GM23338 (cell line): ENCODE data around the gene CMTR1. TPM values are rescaled to one million over a fixed set of nuclear protein-coding genes. Genes with fewer than 3 reads are reported as not detected.

Experiments
- ATAC-seq: fragments of 200-7000 bp; cut with Tn5 transposase; 3 replicates; pipeline ENCODE4 v1.9.1; 2020
- DNase-seq: peaks from one replicate; pipeline ENCODE4 v3.0.0-alpha.2; 2015; ENCODE audit warnings: low spot score
- H2AFZ ChIP-seq: fragments of 200-600 bp; sonication (generic); 2 replicates; pipeline ENCODE4 v1.8.0; 2016; ENCODE audit warnings: antibody characterized with exemption, mild to moderate bottlenecking, moderate library complexity
- H3F3A ChIP-seq: fragments of 200-600 bp; sonication (generic); replicated peaks from 2 replicates; pipeline ENCODE4 v1.8.0; 2017; ENCODE audit warnings: antibody characterized with exemption, mixed run types, low read depth
- H3K27ac ChIP-seq: fragments of 200-600 bp; sonication (generic); 2 replicates; pipeline ENCODE4 v1.6.1; 2016; ENCODE audit warnings: low read depth
- H3K27me3 ChIP-seq: fragments of 200-600 bp; sonication (generic); 2 replicates; pipeline ENCODE4 v1.8.0; 2016; ENCODE audit warnings: mild to moderate bottlenecking, mixed run types, moderate library complexity; ENCODE audit not compliant: insufficient read depth
- H3K36me3 ChIP-seq: fragments of 200-600 bp; sonication (generic); 2 replicates; pipeline ENCODE4 v1.8.0; 2016; ENCODE audit warnings: mild to moderate bottlenecking; ENCODE audit not compliant: insufficient read depth
- H3K4me1 ChIP-seq: fragments of 200-600 bp; sonication (generic); 2 replicates; pipeline ENCODE4 v1.8.0; 2016; ENCODE audit warnings: mild to moderate bottlenecking, moderate library complexity; ENCODE audit not compliant: insufficient read depth
- H3K4me2 ChIP-seq: fragments of 200-600 bp; sonication (generic); 2 replicates; pipeline ENCODE4 v1.7.1; 2017; ENCODE audit warnings: mixed run types
- H3K4me3 ChIP-seq: fragments of 200-600 bp; sonication (generic); 2 replicates; pipeline ENCODE4 v1.6.1; 2016; ENCODE audit warnings: mixed run types
- H3K79me2 ChIP-seq: fragments of 200-600 bp; sonication (generic); replicated peaks from 2 replicates; pipeline ENCODE4 v1.8.0; 2017; ENCODE audit warnings: mild to moderate bottlenecking; ENCODE audit not compliant: insufficient read depth
- H3K9me2 ChIP-seq: fragments of 200-600 bp; sonication (generic); 2 replicates; pipeline ENCODE4 v1.8.0; 2017; ENCODE audit not compliant: insufficient read depth
- H4K20me1 ChIP-seq: fragments of 200-600 bp; sonication (generic); replicated peaks from 2 replicates; pipeline ENCODE4 v1.8.0; 2017; ENCODE audit warnings: mild to moderate bottlenecking; ENCODE audit not compliant: insufficient read depth
- H3K27ac Mint-ChIP-seq: 2 replicates; pipeline ENCODE4 v1.8.0; 2020; ENCODE audit warnings: inconsistent platforms, mild to moderate bottlenecking, moderate library complexity, mixed read lengths
- H3K27me3 Mint-ChIP-seq: 3 replicates; pipeline ENCODE4 v1.8.0; 2022; ENCODE audit warnings: low read depth, mild to moderate bottlenecking, moderate library complexity, mixed read lengths, inconsistent platforms; ENCODE audit not compliant: insufficient read depth, poor library complexity
- H3K36me3 Mint-ChIP-seq: 3 replicates; pipeline ENCODE4 v1.8.0; 2021; ENCODE audit warnings: low read depth, mild to moderate bottlenecking, inconsistent platforms, moderate library complexity, mixed read lengths
- H3K4me1 Mint-ChIP-seq: 3 replicates; pipeline ENCODE4 v1.8.0; 2020; ENCODE audit warnings: mild to moderate bottlenecking, inconsistent platforms, mixed read lengths
- H3K4me3 Mint-ChIP-seq: 3 replicates; pipeline ENCODE4 v1.8.0; 2021; ENCODE audit warnings: moderate library complexity, mild to moderate bottlenecking, inconsistent platforms, mixed read lengths
- H3K9me3 Mint-ChIP-seq: 3 replicates; pipeline ENCODE4 v1.8.0; 2020; ENCODE audit warnings: moderate library complexity, mild to moderate bottlenecking, inconsistent platforms, mixed read lengths
- CREB1 ChIP-seq: fragments of 250-450 bp; sonication (Bioruptor Pico); IDR thresholded peaks from 2 replicates; pipeline ENCODE4 v1.5.0; 2020; ENCODE audit warnings: low read depth, mild to moderate bottlenecking, moderate library complexity
- EZH2 ChIP-seq: fragments of 200-600 bp; sonication (generic); IDR thresholded peaks from one replicate; pipeline ENCODE4 v1.8.0; 2017; ENCODE audit warnings: antibody characterized with exemption, mild to moderate bottlenecking, low read depth; ENCODE audit not compliant: unreplicated experiment
- EZH2phosphoT487 ChIP-seq: fragments of 200-600 bp; sonication (generic); IDR thresholded peaks from one replicate; pipeline ENCODE4 v1.8.1; 2018; ENCODE audit warnings: antibody characterized with exemption; ENCODE audit not compliant: unreplicated experiment
- JUNB ChIP-seq: IDR thresholded peaks from one replicate; pipeline ENCODE4 v1.6.1; 2016; ENCODE audit warnings: antibody characterized with exemption; ENCODE audit not compliant: unreplicated experiment
- NANOG ChIP-seq: IDR thresholded peaks from 2 replicates; pipeline ENCODE4 v1.6.1; 2016; ENCODE audit warnings: antibody characterized with exemption, borderline replicate concordance
- STAT1 ChIP-seq: IDR thresholded peaks from one replicate; pipeline ENCODE4 v1.6.1; 2016; ENCODE audit warnings: antibody characterized with exemption; ENCODE audit not compliant: unreplicated experiment
- ZNF331 ChIP-seq: fragments of 250-450 bp; sonication (Bioruptor Pico); IDR thresholded peaks from 2 replicates; pipeline ENCODE4 v1.5.0; 2020; ENCODE audit warnings: low read depth, mild to moderate bottlenecking, moderate library complexity
- polyA plus RNA-seq: library from polyadenylated mRNA; unstranded; fragments of >200 nt; fragmentation: Nextera tagmentation; extraction: Ambion mirVana; gene quantifications from 2 replicates; pipeline ENCODE4 v1.2.1, GENCODE V29; 2016
- total RNA-seq: library from RNA; depleted of rRNA; stranded (reverse); fragments of >200 nt; shearing (Covaris generic); gene quantifications from 2 replicates; pipeline ENCODE4 v1.2.3, GENCODE V29; 2014
- TF ChIP-seq, protein P1 (sequence below), 2 experiments: fragments of 200-600 bp in 1 of 2; sonication (generic) in 1 of 2; conservative IDR thresholded peaks; 2 replicates each; pipeline versions ENCODE4 v1.5.1 to v1.6.1; 2016 to 2017; ENCODE audit warnings: antibody characterized with exemption in 2 of 2, low read depth in 2 of 2, mild to moderate bottlenecking in 2 of 2, moderate library complexity in 1 of 2

The CMTR1 gene
- total and polyA plus RNA-seq, 2 experiments from 2014 or later: 7.3 to 36.4 TPM

GRCh38 chr6:37501632-37502491 is 68.8 kb downstream of the CMTR1 start:
- H3K4me1 Mint-ChIP-seq: peaks cover 32% of the 10 kb centered on the region

GRCh38 chr6:37502703-37503291 is 69.8 kb downstream of the CMTR1 start:
- ATAC-seq (0 out of 3 replicates have a peak, but pooled peaks have one; percentile 2), DNase-seq (no peak)
- Histone ChIP-seq H3K79me2 (no peaks in the 10 kb centered on the region), H3K4me2 (no peak overlapping the region), H3F3A (no peaks in the 10 kb centered on the region), H3K4me3 (no peak overlapping the region), H3K36me3 (no peaks in the 10 kb centered on the region), H3K9me2 (no peaks in the 10 kb centered on the region), H3K27ac (no peak overlapping the region), H4K20me1 (no peaks in the 10 kb centered on the region), H3K27me3 (no peaks in the 10 kb centered on the region), H2AFZ (no peak overlapping the region), H3K4me1 (peaks cover 11% of the 10 kb centered on the region; the same call in 1 of the 2 replicates)
- Mint-ChIP-seq H3K4me1 (peaks cover 35% of the 10 kb centered on the region), H3K27me3 (peaks cover 15% of the 10 kb centered on the region), H3K9me3 (peaks cover 2% of the 10 kb centered on the region; the same call in 1 of the 3 replicates), H3K27ac (no peak overlapping the region), H3K4me3 (no peak overlapping the region), H3K36me3 (no peaks in the 10 kb centered on the region)
- TF ChIP-seq, protein P1, sequence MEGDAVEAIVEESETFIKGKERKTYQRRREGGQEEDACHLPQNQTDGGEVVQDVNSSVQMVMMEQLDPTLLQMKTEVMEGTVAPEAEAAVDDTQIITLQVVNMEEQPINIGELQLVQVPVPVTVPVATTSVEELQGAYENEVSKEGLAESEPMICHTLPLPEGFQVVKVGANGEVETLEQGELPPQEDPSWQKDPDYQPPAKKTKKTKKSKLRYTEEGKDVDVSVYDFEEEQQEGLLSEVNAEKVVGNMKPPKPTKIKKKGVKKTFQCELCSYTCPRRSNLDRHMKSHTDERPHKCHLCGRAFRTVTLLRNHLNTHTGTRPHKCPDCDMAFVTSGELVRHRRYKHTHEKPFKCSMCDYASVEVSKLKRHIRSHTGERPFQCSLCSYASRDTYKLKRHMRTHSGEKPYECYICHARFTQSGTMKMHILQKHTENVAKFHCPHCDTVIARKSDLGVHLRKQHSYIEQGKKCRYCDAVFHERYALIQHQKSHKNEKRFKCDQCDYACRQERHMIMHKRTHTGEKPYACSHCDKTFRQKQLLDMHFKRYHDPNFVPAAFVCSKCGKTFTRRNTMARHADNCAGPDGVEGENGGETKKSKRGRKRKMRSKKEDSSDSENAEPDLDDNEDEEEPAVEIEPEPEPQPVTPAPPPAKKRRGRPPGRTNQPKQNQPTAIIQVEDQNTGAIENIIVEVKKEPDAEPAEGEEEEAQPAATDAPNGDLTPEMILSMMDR (conservative IDR thresholded peaks at IDR 0.05; ENCODE audit: low read depth in 2 of 2): no peak
- TF ChIP-seq ZNF331 (CRISPR knock-in tag) (no peak), EZH2 (no peak), JUNB (no peak), EZH2phosphoT487 (no peak), STAT1 (no peak), CREB1 (CRISPR knock-in tag) (no peak)

More at GRCh38 chr6:37501632-37502491, 68.8 kb downstream of the CMTR1 start:
- Histone ChIP-seq H3K27me3 (no peaks in the 10 kb centered on the region), H3K9me2 (no peaks in the 10 kb centered on the region), H3K4me1 (peaks cover 11% of the 10 kb centered on the region; the same call in 1 of the 2 replicates), H3F3A (no peaks in the 10 kb centered on the region), H4K20me1 (no peaks in the 10 kb centered on the region), H3K4me3 (no peak overlapping the region), H3K36me3 (no peaks in the 10 kb centered on the region), H3K27ac (no peak overlapping the region), H2AFZ (no peak overlapping the region), H3K4me2 (no peak overlapping the region), H3K79me2 (no peaks in the 10 kb centered on the region)
- TF ChIP-seq, protein P1 (conservative IDR thresholded peaks at IDR 0.05; ENCODE audit: low read depth in 2 of 2): no peak
- TF ChIP-seq NANOG (no peak), CREB1 (CRISPR knock-in tag) (no peak)
- H3K4me3 Mint-ChIP-seq: no peak overlapping the region
- H3K27ac Mint-ChIP-seq: no peak overlapping the region
- peaks cover 2% of the 10 kb centered on the region; the same call in 1 of the 3 replicates for H3K9me3 Mint-ChIP-seq
- peaks cover 16% of the 10 kb centered on the region for H3K27me3 Mint-ChIP-seq
- ATAC-seq: no peak
- DNase-seq: no peak
- H3K36me3 Mint-ChIP-seq: no peaks in the 10 kb centered on the region
